ENCODE measurements around the gene RSPH4A. TPM values are rescaled to one million over a fixed set of nuclear protein-coding genes. Genes with fewer than 3 reads are reported as not detected.

Gene RSPH4A
- total and polyA plus RNA-seq, 2 of the 4 experiments (the other 2 are of a cell fraction) = under 0.01 to 0.19 TPM

DNA sequence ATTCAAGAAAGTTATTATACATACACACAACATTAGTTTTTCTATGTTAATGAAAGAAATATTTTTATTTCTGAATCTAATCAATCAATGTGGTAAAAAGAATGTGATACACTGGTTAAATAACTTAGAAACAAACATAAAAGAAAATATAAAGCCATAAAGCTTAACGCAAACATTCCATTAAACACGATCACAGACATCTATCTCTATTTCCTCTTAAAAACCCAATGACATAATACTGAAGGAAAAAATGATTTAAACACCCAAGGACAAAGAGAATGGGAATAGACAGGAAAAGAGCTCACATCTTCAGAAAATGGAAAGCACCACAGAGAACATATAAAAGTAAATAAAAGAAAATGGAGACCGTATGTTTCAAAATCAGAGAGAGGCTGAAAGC lies 32.9 kb downstream of the RSPH4A start:
- dilution Hi-C loops (cut with HindIII; ENCODE audit: low sequenced_read_pairs, unreplicated experiment) (no loop called here), in situ Hi-C loops (cut with MboI; ENCODE audit: low sequenced_read_pairs) (no loop called here), intact Hi-C loops (cut with micrococcal nuclease) (loop anchor here (5.0 kb wide), 2 partner anchors 77 to 382 kb away; partner anchors contain the start of gene RWDD1)
- no peak overlapping the region for H2BK5ac ChIP-seq (ENCODE audit: low read depth, low read length, poor library complexity, severe bottlenecking)
- H2AK9ac ChIP-seq (replicated peaks; ENCODE audit: low read depth, low read length, poor library complexity) = no peak overlapping the region
- no peak overlapping the region for H2AK5ac ChIP-seq (ENCODE audit: low read depth, low read length)
- POLR2A ChIA-PET (ENCODE audit: unreplicated experiment) = no interaction called here
- no peak overlapping the region for H2AFZ ChIP-seq (replicated peaks; ENCODE audit: low read length, poor library complexity)
- H4K20me1 ChIP-seq (ENCODE audit: insufficient read depth, low read length) = no peaks in the 10 kb centered on the region
- no peak overlapping the region for H3K23ac ChIP-seq (ENCODE audit: low read depth, low read length)
- H3K27ac ChIP-seq (ENCODE audit: insufficient read depth, low read length) = no peak overlapping the region
- no peaks in the 10 kb centered on the region for H3K9me1 ChIP-seq (ENCODE audit: insufficient read depth, low read length)
- no peak overlapping the region for H2BK15ac ChIP-seq (ENCODE audit: low read depth, low read length)
- no peak overlapping the region for H3K4me3 ChIP-seq (ENCODE audit: insufficient read depth, low read depth, low read length)
- H3K14ac ChIP-seq (replicated peaks; ENCODE audit: low read depth, low read length) = no peak overlapping the region
- H3K56ac ChIP-seq (ENCODE audit: extremely low read depth, insufficient read depth, low read length) = no peak overlapping the region
- no peak overlapping the region for H4K91ac ChIP-seq (ENCODE audit: insufficient read depth, low read depth, low read length)
- no peak overlapping the region for H3K9ac ChIP-seq (ENCODE audit: low read depth, low read length)
- no peak overlapping the region for H3K4me2 ChIP-seq (ENCODE audit: low read depth, low read length)
- no peak overlapping the region for H4K8ac ChIP-seq (ENCODE audit: low read depth in 2 of 2, low read length in 2 of 2)
- DNase-seq (no peak), ATAC-seq (ENCODE audit: low read depth) (no peak)
- no peak overlapping the region for H2BK120ac ChIP-seq (ENCODE audit: low read depth, low read length)
- 100% methylated on average over 2 of the region's 3 CpGs; no CpG with 5 or more reads in 1 of the 2 experiments for WGBS, 2 experiments (ENCODE audit: extremely low coverage in 2 of 2, insufficient read length in 1 of 2)
- peaks cover 2% of the 10 kb centered on the region for H3K4me1 ChIP-seq (ENCODE audit: control insufficient read depth, insufficient read depth, low read length)
- no peak overlapping the region for H2BK20ac ChIP-seq (ENCODE audit: low read depth, low read length)
- CTCF ChIA-PET = no interaction called here
- peaks cover 8% of the 10 kb centered on the region for H3K36me3 ChIP-seq (ENCODE audit: control insufficient read depth, insufficient read depth, low read length)
- no peak overlapping the region for H3K18ac ChIP-seq (ENCODE audit: low read depth, low read length)
- H3K79me1 ChIP-seq (ENCODE audit: low read depth in 1 of 2, low read length in 2 of 2) = no peaks in the 10 kb centered on the region
- H3K9me3 ChIP-seq (ENCODE audit: control insufficient read depth, insufficient read depth, low read length) = no peaks in the 10 kb centered on the region
- no peak overlapping the region for H3K4ac ChIP-seq (ENCODE audit: low read depth, low read length)
- TF ChIP-seq, protein P1, sequence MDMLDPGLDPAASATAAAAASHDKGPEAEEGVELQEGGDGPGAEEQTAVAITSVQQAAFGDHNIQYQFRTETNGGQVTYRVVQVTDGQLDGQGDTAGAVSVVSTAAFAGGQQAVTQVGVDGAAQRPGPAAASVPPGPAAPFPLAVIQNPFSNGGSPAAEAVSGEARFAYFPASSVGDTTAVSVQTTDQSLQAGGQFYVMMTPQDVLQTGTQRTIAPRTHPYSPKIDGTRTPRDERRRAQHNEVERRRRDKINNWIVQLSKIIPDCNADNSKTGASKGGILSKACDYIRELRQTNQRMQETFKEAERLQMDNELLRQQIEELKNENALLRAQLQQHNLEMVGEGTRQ (IDR thresholded peaks at IDR 0.05; ENCODE audit: low read depth, low read length) = no peak
- no peak for TF ChIP-seq RAD21 (IDR thresholded peaks at IDR 0.05; ENCODE audit: low read length)
- no peak for TF ChIP-seq FOS (IDR thresholded peaks at IDR 0.05; ENCODE audit: low read depth, low read length)
- TF ChIP-seq CEBPB (IDR thresholded peaks at IDR 0.05; ENCODE audit: low read depth, low read length) = no peak
- TF ChIP-seq MXI1 (IDR thresholded peaks at IDR 0.05; ENCODE audit: borderline replicate concordance, low read depth, low read length) = no peak
- TF ChIP-seq RCOR1 (IDR thresholded peaks at IDR 0.05; ENCODE audit: insufficient replicate concordance, low read length) = no peak
- no peak for TF ChIP-seq MAFK (IDR thresholded peaks at IDR 0.05; ENCODE audit: low read depth, low read length)
- TF ChIP-seq POLR2A (IDR thresholded peaks at IDR 0.05; ENCODE audit: low read depth, low read length) = no peak
- no peak for TF ChIP-seq BHLHE40 (IDR thresholded peaks at IDR 0.05; ENCODE audit: low read depth, low read length)
- TF ChIP-seq SMC3 (IDR thresholded peaks at IDR 0.05; ENCODE audit: low read depth, low read length) = no peak
- TF ChIP-seq, protein P2, sequence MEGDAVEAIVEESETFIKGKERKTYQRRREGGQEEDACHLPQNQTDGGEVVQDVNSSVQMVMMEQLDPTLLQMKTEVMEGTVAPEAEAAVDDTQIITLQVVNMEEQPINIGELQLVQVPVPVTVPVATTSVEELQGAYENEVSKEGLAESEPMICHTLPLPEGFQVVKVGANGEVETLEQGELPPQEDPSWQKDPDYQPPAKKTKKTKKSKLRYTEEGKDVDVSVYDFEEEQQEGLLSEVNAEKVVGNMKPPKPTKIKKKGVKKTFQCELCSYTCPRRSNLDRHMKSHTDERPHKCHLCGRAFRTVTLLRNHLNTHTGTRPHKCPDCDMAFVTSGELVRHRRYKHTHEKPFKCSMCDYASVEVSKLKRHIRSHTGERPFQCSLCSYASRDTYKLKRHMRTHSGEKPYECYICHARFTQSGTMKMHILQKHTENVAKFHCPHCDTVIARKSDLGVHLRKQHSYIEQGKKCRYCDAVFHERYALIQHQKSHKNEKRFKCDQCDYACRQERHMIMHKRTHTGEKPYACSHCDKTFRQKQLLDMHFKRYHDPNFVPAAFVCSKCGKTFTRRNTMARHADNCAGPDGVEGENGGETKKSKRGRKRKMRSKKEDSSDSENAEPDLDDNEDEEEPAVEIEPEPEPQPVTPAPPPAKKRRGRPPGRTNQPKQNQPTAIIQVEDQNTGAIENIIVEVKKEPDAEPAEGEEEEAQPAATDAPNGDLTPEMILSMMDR (conservative IDR thresholded peaks at IDR 0.05; ENCODE audit: low read depth, low read length) = no peak
- no peak for TF ChIP-seq NFE2L2 (IDR thresholded peaks at IDR 0.05; ENCODE audit: low read depth, low read length)
- no peak for TF ChIP-seq ELK1 (IDR thresholded peaks at IDR 0.05; ENCODE audit: borderline replicate concordance, low read depth, low read length)
- TF ChIP-seq MAZ (IDR thresholded peaks at IDR 0.05; ENCODE audit: borderline replicate concordance, low read depth, low read length) = no peak
- H4K5ac ChIP-seq (ENCODE audit: low read depth, low read length) = no peak overlapping the region
- no peaks in the 10 kb centered on the region for H3K27me3 ChIP-seq (ENCODE audit: control insufficient read depth, insufficient read depth, low read length)
- BruUV-seq (replicated peaks) = no TSS peak

Data from IMR-90 (cell line).